H1 (cell line): ENCODE measurements around the gene CAPN11. TPM values are rescaled to one million over a fixed set of nuclear protein-coding genes. Genes with fewer than 3 reads are reported as not detected.

Experiments used
- CTCF ChIA-PET: fragments of 300-600 bp; sonication (Branson Sonifier 250); formaldehyde crosslinking; loops from one replicate; lab custom pipeline; 2021; ENCODE audit not compliant: partially characterized antibody; lab: Charles Lee
- POLR2A ChIA-PET: fragments of 300-600 bp; sonication (Branson Sonifier 250); formaldehyde crosslinking; loops from one replicate; lab custom pipeline; 2021; ENCODE audit warnings: inconsistent platforms; ENCODE audit not compliant: partially characterized antibody; lab: Charles Lee
- DNase-seq, 2 experiments: peaks; one replicate each; pipeline versions ENCODE4 v3.0.0 to v3.0.0-alpha.2; 2010 to 2022; ENCODE audit warnings: low spot score in 2 of 2, low read depth in 1 of 2, mixed read lengths in 1 of 2
- FAIRE-seq: peaks from 2 replicates; lab custom pipeline; 2011; peaks lifted over from hg19 to GRCh38; lab: Jason Lieb, UNC
- H2AFZ ChIP-seq: 2 replicates; pipeline ENCODE4 v1.8.1; 2012; ENCODE audit warnings: low read length, inconsistent platforms
- H2AK5ac ChIP-seq: 2 replicates; pipeline ENCODE4 v1.6.1; 2013; ENCODE audit warnings: low read depth, low read length
- H2BK120ac ChIP-seq: replicated peaks from 2 replicates; pipeline ENCODE3; 2013; ENCODE audit warnings: low read depth, low read length, inconsistent platforms
- H2BK12ac ChIP-seq: 2 replicates; pipeline ENCODE4 v1.6.1; 2013; ENCODE audit warnings: low read depth, low read length
- H2BK15ac ChIP-seq: 2 replicates; pipeline ENCODE4 v1.6.1; 2013; ENCODE audit warnings: low read length
- H2BK20ac ChIP-seq: 2 replicates; pipeline ENCODE4 v1.6.1; 2013; ENCODE audit warnings: low read length
- H2BK5ac ChIP-seq: 2 replicates; pipeline ENCODE4 v1.6.1; 2013; ENCODE audit warnings: low read depth, low read length
- H3K14ac ChIP-seq: 2 replicates; pipeline ENCODE4 v1.6.1; 2013; ENCODE audit warnings: inconsistent platforms; ENCODE audit not compliant: insufficient read length
- H3K18ac ChIP-seq: 2 replicates; pipeline ENCODE4 v1.6.1; 2013; ENCODE audit warnings: low read length; ENCODE audit errors: extremely low read depth
- H3K23ac ChIP-seq: 2 replicates; pipeline ENCODE4 v1.6.1; 2013; ENCODE audit warnings: inconsistent platforms; ENCODE audit not compliant: insufficient read length
- H3K23me2 ChIP-seq: 2 replicates; pipeline ENCODE4 v1.6.1; 2013; ENCODE audit warnings: low read depth, low read length
- H3K27ac ChIP-seq: 2 replicates; pipeline ENCODE4 v1.6.1; 2011; ENCODE audit warnings: low read depth, low read length, inconsistent platforms
- H3K27me3 ChIP-seq, 4 experiments: replicated peaks in 1 of 4; 1 replicate in 1 of 4; 2 replicates in 3 of 4; pipeline versions ENCODE4 v1.6.1 to v1.8.1; 2011 to 2013; ENCODE audit warnings: low read length in 3 of 4, mild to moderate bottlenecking in 3 of 4, inconsistent platforms in 2 of 4, mixed read lengths in 2 of 4, moderate library complexity in 1 of 4; ENCODE audit not compliant: control insufficient read depth in 3 of 4, insufficient read depth in 3 of 4; ENCODE audit errors: extremely low read depth in 1 of 4
- H3K36me3 ChIP-seq, 4 experiments: 2 replicates each; pipeline versions ENCODE4 v1.6.1 to v1.8.1; 2011 to 2013; ENCODE audit warnings: mild to moderate bottlenecking in 4 of 4, low read length in 3 of 4, moderate library complexity in 2 of 4, control low read depth in 1 of 4, inconsistent platforms in 1 of 4; ENCODE audit not compliant: insufficient read depth in 4 of 4, control insufficient read depth in 2 of 4
- H3K4ac ChIP-seq: replicated peaks from 2 replicates; pipeline ENCODE3; 2013; ENCODE audit warnings: low read length, low read depth, mixed read lengths, inconsistent platforms; ENCODE audit not compliant: insufficient read length
- H3K4me1 ChIP-seq, 4 experiments: replicated peaks in 1 of 4; 1 replicate in 1 of 4; 2 replicates in 3 of 4; pipeline versions ENCODE4 v1.6.1 to v1.8.1; 2011 to 2013; ENCODE audit warnings: low read length in 3 of 4, inconsistent platforms in 2 of 4, mixed read lengths in 1 of 4; ENCODE audit not compliant: insufficient read depth in 4 of 4, control insufficient read depth in 3 of 4
- H3K4me2 ChIP-seq, 2 experiments: 2 replicates each; pipeline versions ENCODE4 v1.6.1 to v1.8.1; 2011 to 2013; ENCODE audit warnings: low read depth in 2 of 2, low read length in 2 of 2, control low read depth in 1 of 2, inconsistent platforms in 1 of 2, mild to moderate bottlenecking in 1 of 2; ENCODE audit not compliant: insufficient read depth in 1 of 2
- H3K4me3 ChIP-seq, 4 experiments: fragments of 200-600, 300-600 bp in 1 of 4; sonication (generic), shearing (Covaris generic), sonication (Bioruptor Twin) in 1 of 4; 2 replicates each; pipeline versions ENCODE4 v1.5.1 to v1.8.1; 2011 to 2016; ENCODE audit warnings: low read length in 4 of 4, low read depth in 3 of 4, control low read depth in 2 of 4, inconsistent platforms in 2 of 4, mild to moderate bottlenecking in 2 of 4, mixed read lengths in 1 of 4, moderate library complexity in 1 of 4; ENCODE audit not compliant: insufficient read depth in 2 of 4; ENCODE audit errors: extremely low read depth in 1 of 4
- H3K56ac ChIP-seq: replicated peaks from 2 replicates; pipeline ENCODE3; 2013; ENCODE audit warnings: low read depth, mild to moderate bottlenecking, mixed read lengths, low read length, inconsistent platforms; ENCODE audit not compliant: insufficient read length
- H3K79me1 ChIP-seq: 2 replicates; pipeline ENCODE4 v1.6.1; 2013; ENCODE audit warnings: low read depth, low read length, control low read depth
- H3K79me2 ChIP-seq, 2 experiments: 2 replicates each; pipeline versions ENCODE4 v1.6.1 to v1.8.1; 2012 to 2013; ENCODE audit warnings: low read length in 2 of 2, mild to moderate bottlenecking in 2 of 2, inconsistent platforms in 1 of 2; ENCODE audit not compliant: insufficient read depth in 2 of 2, control insufficient read depth in 1 of 2
- H3K9ac ChIP-seq, 4 experiments: replicated peaks in 1 of 4; 1 replicate in 1 of 4; 2 replicates in 3 of 4; pipeline versions ENCODE4 v1.6.1 to v1.8.1; 2011 to 2013; ENCODE audit warnings: low read depth in 3 of 4, low read length in 3 of 4, control low read depth in 2 of 4, mild to moderate bottlenecking in 2 of 4, moderate library complexity in 2 of 4, inconsistent platforms in 1 of 4; ENCODE audit errors: extremely low read depth in 1 of 4
- H3K9me3 ChIP-seq, 2 experiments: 2 replicates each; pipeline versions ENCODE4 v1.6.1 to v1.8.1; 2012 to 2013; ENCODE audit warnings: mild to moderate bottlenecking in 2 of 2, moderate library complexity in 2 of 2, control low read depth in 1 of 2, inconsistent platforms in 1 of 2, low read depth in 1 of 2, low read length in 1 of 2, mixed read lengths in 1 of 2; ENCODE audit not compliant: insufficient read depth in 2 of 2
- H4K20me1 ChIP-seq, 2 experiments: replicated peaks in 1 of 2; 2 replicates each; pipeline versions ENCODE3 to v1.8.1; 2011 to 2013; ENCODE audit warnings: inconsistent platforms in 2 of 2, low read length in 2 of 2, mild to moderate bottlenecking in 1 of 2; ENCODE audit not compliant: insufficient read depth in 2 of 2, control insufficient read depth in 1 of 2
- H4K5ac ChIP-seq: 2 replicates; pipeline ENCODE4 v1.6.1; 2013; ENCODE audit warnings: low read length, low read depth, mixed read lengths, inconsistent platforms; ENCODE audit not compliant: insufficient read length
- H4K8ac ChIP-seq: 2 replicates; pipeline ENCODE4 v1.8.0; 2013; ENCODE audit warnings: mild to moderate bottlenecking, moderate library complexity, low read length, inconsistent platforms; ENCODE audit not compliant: insufficient read depth; ENCODE audit errors: extremely low read depth
- H4K91ac ChIP-seq: replicated peaks from 2 replicates; pipeline ENCODE3; 2013; ENCODE audit warnings: low read length, mixed read lengths, inconsistent platforms; ENCODE audit not compliant: insufficient read length
- BCL11A ChIP-seq, 2 experiments: IDR thresholded peaks; one replicate each; pipeline ENCODE4 v1.6.1; 2011; ENCODE audit warnings: low read depth in 2 of 2, low read length in 2 of 2, mild to moderate bottlenecking in 2 of 2
- CBX8 ChIP-seq: fragments of 300-800, 300-1000 bp; sonication (generic); IDR thresholded peaks from 2 replicates; pipeline ENCODE4 v1.7.1; 2016; ENCODE audit warnings: low read depth, low read length, borderline replicate concordance
- CHD2 ChIP-seq: IDR thresholded peaks from 2 replicates; pipeline ENCODE4 v1.6.1; 2012; ENCODE audit warnings: low read length, improper control_type of control experiment
- GTF2F1 ChIP-seq: IDR thresholded peaks from 2 replicates; pipeline ENCODE4 v1.6.1; 2012; ENCODE audit warnings: low read depth, low read length, improper control_type of control experiment, borderline replicate concordance
- MAFK ChIP-seq: IDR thresholded peaks from 2 replicates; pipeline ENCODE4 v1.6.1; 2012; ENCODE audit warnings: low read depth, mild to moderate bottlenecking, improper control_type of control experiment, low read length
- MAX ChIP-seq: IDR thresholded peaks from 2 replicates; pipeline ENCODE4 v1.6.1; 2012; ENCODE audit warnings: inconsistent platforms
- SIRT6 ChIP-seq: IDR thresholded peaks from one replicate; pipeline ENCODE4 v1.7.1; 2012; ENCODE audit warnings: low read length, inconsistent platforms
- SP1 ChIP-seq: IDR thresholded peaks from 2 replicates; pipeline ENCODE4 v1.6.1; 2011; ENCODE audit warnings: low read depth, low read length
- SP2 ChIP-seq: IDR thresholded peaks from 2 replicates; pipeline ENCODE4 v1.6.1; 2012; ENCODE audit warnings: mild to moderate bottlenecking, low read length, inconsistent platforms
- SP4 ChIP-seq: IDR thresholded peaks from 2 replicates; pipeline ENCODE4 v1.6.1; 2012; ENCODE audit warnings: low read length, inconsistent platforms
- TEAD4 ChIP-seq: IDR thresholded peaks from 2 replicates; pipeline ENCODE4 v1.6.1; 2012; ENCODE audit warnings: low read depth, low read length, inconsistent platforms, mixed read lengths
- ZNF274 ChIP-seq: IDR thresholded peaks from 2 replicates; pipeline ENCODE4 v1.7.0; 2012; ENCODE audit warnings: low read length, borderline replicate concordance; ENCODE audit errors: extremely low read depth
- WGBS, 2 experiments: shearing (Covaris generic) in 1 of 2; methylation state at CpG; one replicate each; pipeline versions ENCODE4 v1.1.6 to v1.1.7; 2013 to 2015; ENCODE audit warnings: low lambda C conversion rate in 2 of 2, mixed read lengths in 2 of 2, inconsistent platforms in 1 of 2, low coverage in 1 of 2, missing lambda C conversion rate in 1 of 2; ENCODE audit not compliant: insufficient replicate concordance in 2 of 2, insufficient coverage in 1 of 2, insufficient read length in 1 of 2; ENCODE audit errors: extremely low coverage in 1 of 2, missing lambda C conversion rate in 1 of 2; 5-methylcytosine and 5-hydroxymethylcytosine counted together
- polyA plus RNA-seq, 7 experiments: library from polyadenylated mRNA; depleted of rRNA in 3 of 7; stranded (reverse) in 5 of 7; unstranded in 2 of 7; fragments of >200 nt in 5 of 7; fragments of 200-250 nt in 2 of 7; gene quantifications; 1 replicate in 5 of 7; 2 replicates in 1 of 7; 4 replicates in 1 of 7; pipeline versions ENCODE4 v1.2.1 to v1.2.3, GENCODE V29; 2011 to 2013; ENCODE audit warnings: missing spikeins in 2 of 7, mixed read lengths in 2 of 7
- total RNA-seq: library from RNA; stranded (reverse); fragmentation: NEBNext Ultra II Directional; extraction: Animal tissue kit (Norgen Biotek cat#: 25700); gene quantifications from 2 replicates; pipeline ENCODE4 v1.2.1, GENCODE V29; 2021

CAPN11 gene
- total and polyA plus RNA-seq, 2 of the 8 experiments (the other 6 are each of a cell fraction or from before 2014, with no cell fraction given) = 0.95 to 0.97 TPM

GRCh38 chr6:44201638-44202303, 43.2 kb downstream of the CAPN11 start:
- 87% methylated on average over 11 of the region's 11 CpGs; no CpG with 5 or more reads in 1 of the 2 experiments for WGBS, 2 experiments
- H3K4me1 ChIP-seq = peaks cover 20 to 30% (median 28%) of the 10 kb centered on the region in 4 experiments
- no peaks in the 10 kb centered on the region for H3K79me2 ChIP-seq
- no peaks in the 10 kb centered on the region for H4K20me1 ChIP-seq
- 0 out of 2 replicates have a peak overlapping the region, but pooled peaks have one; percentile 36 for H2BK15ac ChIP-seq
- H3K9me3 ChIP-seq = no peaks in the 10 kb centered on the region
- H3K14ac ChIP-seq = no peak overlapping the region
- peak overlapping the region; percentile 99 for H2BK5ac ChIP-seq
- H4K5ac ChIP-seq = peak overlapping the region; percentile 64
- H3K9ac ChIP-seq = no peak overlapping the region
- DNase-seq (no peak), FAIRE-seq (no peak)
- peak overlapping the region; percentile 100 for H2BK12ac ChIP-seq
- H3K56ac ChIP-seq = peak overlapping the region; percentile 17
- H3K36me3 ChIP-seq = no peaks in the 10 kb centered on the region
- H2AFZ ChIP-seq = no peak overlapping the region
- H3K23me2 ChIP-seq = no peaks in the 10 kb centered on the region; the same call in 1 of the 2 replicates
- H3K4ac ChIP-seq = peak overlapping the region; percentile 80
- H2BK120ac ChIP-seq = peak overlapping the region; percentile 84
- H3K4me2 ChIP-seq = peak overlapping the region in 1 of 2 experiments; percentile 55; a peak in 2 of 4 replicates
- H3K18ac ChIP-seq = peak overlapping the region; percentile 76
- peak overlapping the region; percentile 42; the same call in 1 of the 2 replicates for H4K8ac ChIP-seq
- H3K27ac ChIP-seq = peak overlapping the region; percentile 93
- H3K79me1 ChIP-seq = no peaks in the 10 kb centered on the region
- H3K4me3 ChIP-seq = no peak overlapping the region; a peak in 1 of 8 replicates
- peak overlapping the region; percentile 98 for H2BK20ac ChIP-seq
- POLR2A ChIA-PET = interaction anchor here (0.8 to 6.2 kb wide), 14 partner anchors 10 to 55 kb away, joined by 3 to 60 read pairs (median 6); partner anchors contain the start of genes HSP90AB1, MYMX, SLC29A1 and SLC35B2
- H3K27me3 ChIP-seq = no peaks in the 10 kb centered on the region
- peak overlapping the region; percentile 98 for H4K91ac ChIP-seq
- H3K23ac ChIP-seq = no peak overlapping the region
- peak overlapping the region; percentile 26; the same call in 1 of the 2 replicates for H2AK5ac ChIP-seq
- CTCF ChIA-PET = interaction anchor here (0.8 to 3.5 kb wide), 11 partner anchors 9 to 46 kb away, joined by 3 to 21 read pairs (median 9); partner anchors contain the start of gene SLC29A1
- TF ChIP-seq MAX (no peak), ZNF274 (no peak), BCL11A (IDR thresholded peaks at IDR 0.05; ENCODE audit: low read depth in 2 of 2, low read length in 2 of 2) (no peak), MAFK (no peak), TEAD4 (no peak), CBX8 (no peak), SP2 (no peak), GTF2F1 (no peak), SP1 (no peak), CHD2 (no peak), SIRT6 (no peak), SP4 (no peak)
